ENCODE data around the gene ADAMTS2. TPM values are rescaled to one million over a fixed set of nuclear protein-coding genes. Genes with fewer than 3 reads are reported as not detected.

Gene ADAMTS2
- total and polyA plus RNA-seq, 2 of the 8 experiments (the other 6 are each of a cell fraction or from before 2014, with no cell fraction given), result 6.6 to 7.3 TPM

DNA sequence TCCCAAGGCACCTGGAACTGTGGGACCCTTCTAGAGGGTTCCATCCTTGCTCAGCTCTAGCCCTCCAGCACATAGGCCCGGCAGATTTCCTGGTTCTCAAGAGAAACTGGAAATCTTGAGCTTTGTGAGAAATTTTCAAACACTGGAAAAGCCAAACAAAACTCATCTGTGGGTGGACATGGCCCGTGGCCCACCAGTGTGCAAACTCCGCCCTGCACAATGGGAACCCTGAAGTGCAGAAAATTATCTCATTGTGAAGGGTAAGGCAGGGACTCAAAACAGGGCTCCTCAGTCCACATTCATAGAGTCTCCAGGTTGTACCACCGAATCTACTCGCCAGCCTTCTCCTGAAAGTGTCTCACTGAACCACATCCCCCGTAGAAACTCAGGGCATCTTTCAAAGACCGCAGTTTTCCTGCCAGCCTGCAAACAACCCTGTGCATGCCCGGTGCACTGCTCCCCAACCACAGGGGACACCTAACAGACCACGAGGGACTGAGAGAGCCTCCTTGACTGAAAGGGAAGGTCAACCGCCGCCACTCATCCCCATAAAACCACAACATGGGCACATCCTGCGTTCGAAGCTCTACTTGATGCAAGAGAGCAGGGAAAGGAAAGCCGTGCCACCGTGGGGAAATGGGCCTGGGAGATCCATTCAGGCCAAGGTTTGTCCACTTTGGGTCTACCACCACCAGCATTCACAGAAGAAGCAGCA lies 18.1 kb downstream of the ADAMTS2 start (continued):
- TF ChIP-seq, protein P1, sequence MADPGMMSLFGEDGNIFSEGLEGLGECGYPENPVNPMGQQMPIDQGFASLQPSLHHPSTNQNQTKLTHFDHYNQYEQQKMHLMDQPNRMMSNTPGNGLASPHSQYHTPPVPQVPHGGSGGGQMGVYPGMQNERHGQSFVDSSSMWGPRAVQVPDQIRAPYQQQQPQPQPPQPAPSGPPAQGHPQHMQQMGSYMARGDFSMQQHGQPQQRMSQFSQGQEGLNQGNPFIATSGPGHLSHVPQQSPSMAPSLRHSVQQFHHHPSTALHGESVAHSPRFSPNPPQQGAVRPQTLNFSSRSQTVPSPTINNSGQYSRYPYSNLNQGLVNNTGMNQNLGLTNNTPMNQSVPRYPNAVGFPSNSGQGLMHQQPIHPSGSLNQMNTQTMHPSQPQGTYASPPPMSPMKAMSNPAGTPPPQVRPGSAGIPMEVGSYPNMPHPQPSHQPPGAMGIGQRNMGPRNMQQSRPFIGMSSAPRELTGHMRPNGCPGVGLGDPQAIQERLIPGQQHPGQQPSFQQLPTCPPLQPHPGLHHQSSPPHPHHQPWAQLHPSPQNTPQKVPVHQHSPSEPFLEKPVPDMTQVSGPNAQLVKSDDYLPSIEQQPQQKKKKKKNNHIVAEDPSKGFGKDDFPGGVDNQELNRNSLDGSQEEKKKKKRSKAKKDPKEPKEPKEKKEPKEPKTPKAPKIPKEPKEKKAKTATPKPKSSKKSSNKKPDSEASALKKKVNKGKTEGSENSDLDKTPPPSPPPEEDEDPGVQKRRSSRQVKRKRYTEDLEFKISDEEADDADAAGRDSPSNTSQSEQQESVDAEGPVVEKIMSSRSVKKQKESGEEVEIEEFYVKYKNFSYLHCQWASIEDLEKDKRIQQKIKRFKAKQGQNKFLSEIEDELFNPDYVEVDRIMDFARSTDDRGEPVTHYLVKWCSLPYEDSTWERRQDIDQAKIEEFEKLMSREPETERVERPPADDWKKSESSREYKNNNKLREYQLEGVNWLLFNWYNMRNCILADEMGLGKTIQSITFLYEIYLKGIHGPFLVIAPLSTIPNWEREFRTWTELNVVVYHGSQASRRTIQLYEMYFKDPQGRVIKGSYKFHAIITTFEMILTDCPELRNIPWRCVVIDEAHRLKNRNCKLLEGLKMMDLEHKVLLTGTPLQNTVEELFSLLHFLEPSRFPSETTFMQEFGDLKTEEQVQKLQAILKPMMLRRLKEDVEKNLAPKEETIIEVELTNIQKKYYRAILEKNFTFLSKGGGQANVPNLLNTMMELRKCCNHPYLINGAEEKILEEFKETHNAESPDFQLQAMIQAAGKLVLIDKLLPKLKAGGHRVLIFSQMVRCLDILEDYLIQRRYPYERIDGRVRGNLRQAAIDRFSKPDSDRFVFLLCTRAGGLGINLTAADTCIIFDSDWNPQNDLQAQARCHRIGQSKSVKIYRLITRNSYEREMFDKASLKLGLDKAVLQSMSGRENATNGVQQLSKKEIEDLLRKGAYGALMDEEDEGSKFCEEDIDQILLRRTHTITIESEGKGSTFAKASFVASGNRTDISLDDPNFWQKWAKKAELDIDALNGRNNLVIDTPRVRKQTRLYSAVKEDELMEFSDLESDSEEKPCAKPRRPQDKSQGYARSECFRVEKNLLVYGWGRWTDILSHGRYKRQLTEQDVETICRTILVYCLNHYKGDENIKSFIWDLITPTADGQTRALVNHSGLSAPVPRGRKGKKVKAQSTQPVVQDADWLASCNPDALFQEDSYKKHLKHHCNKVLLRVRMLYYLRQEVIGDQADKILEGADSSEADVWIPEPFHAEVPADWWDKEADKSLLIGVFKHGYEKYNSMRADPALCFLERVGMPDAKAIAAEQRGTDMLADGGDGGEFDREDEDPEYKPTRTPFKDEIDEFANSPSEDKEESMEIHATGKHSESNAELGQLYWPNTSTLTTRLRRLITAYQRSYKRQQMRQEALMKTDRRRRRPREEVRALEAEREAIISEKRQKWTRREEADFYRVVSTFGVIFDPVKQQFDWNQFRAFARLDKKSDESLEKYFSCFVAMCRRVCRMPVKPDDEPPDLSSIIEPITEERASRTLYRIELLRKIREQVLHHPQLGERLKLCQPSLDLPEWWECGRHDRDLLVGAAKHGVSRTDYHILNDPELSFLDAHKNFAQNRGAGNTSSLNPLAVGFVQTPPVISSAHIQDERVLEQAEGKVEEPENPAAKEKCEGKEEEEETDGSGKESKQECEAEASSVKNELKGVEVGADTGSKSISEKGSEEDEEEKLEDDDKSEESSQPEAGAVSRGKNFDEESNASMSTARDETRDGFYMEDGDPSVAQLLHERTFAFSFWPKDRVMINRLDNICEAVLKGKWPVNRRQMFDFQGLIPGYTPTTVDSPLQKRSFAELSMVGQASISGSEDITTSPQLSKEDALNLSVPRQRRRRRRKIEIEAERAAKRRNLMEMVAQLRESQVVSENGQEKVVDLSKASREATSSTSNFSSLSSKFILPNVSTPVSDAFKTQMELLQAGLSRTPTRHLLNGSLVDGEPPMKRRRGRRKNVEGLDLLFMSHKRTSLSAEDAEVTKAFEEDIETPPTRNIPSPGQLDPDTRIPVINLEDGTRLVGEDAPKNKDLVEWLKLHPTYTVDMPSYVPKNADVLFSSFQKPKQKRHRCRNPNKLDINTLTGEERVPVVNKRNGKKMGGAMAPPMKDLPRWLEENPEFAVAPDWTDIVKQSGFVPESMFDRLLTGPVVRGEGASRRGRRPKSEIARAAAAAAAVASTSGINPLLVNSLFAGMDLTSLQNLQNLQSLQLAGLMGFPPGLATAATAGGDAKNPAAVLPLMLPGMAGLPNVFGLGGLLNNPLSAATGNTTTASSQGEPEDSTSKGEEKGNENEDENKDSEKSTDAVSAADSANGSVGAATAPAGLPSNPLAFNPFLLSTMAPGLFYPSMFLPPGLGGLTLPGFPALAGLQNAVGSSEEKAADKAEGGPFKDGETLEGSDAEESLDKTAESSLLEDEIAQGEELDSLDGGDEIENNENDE (IDR thresholded peaks at IDR 0.05; ENCODE audit: insufficient replicate concordance, low read length), result no peak
- TF ChIP-seq BCL11A (IDR thresholded peaks at IDR 0.05; ENCODE audit: low read depth in 2 of 2, low read length in 2 of 2) (no peak), JUN (IDR thresholded peaks at IDR 0.05; ENCODE audit: low read depth, low read length) (no peak), CBX5 (IDR thresholded peaks at IDR 0.05; ENCODE audit: low read depth, low read length) (no peak), MAFK (IDR thresholded peaks at IDR 0.05; ENCODE audit: low read depth, low read length) (no peak), KDM1A (IDR thresholded peaks at IDR 0.05; ENCODE audit: borderline replicate concordance, low read length) (no peak)
